ENCODE data around the gene IP6K1.

- no peak for TF ChIP-seq CTCF (IDR thresholded peaks at IDR 0.05; ENCODE audit: low read length)
- TF ChIP-seq EZH2 (IDR thresholded peaks at IDR 0.05; ENCODE audit: borderline replicate concordance, low read length), result no peak
Measured at GRCh38 chr3:49704629-49705028, 81.7 kb downstream of the IP6K1 start.

All from OCI-LY1 (cell line).